ENCODE data around the gene SNRPN.

DNA sequence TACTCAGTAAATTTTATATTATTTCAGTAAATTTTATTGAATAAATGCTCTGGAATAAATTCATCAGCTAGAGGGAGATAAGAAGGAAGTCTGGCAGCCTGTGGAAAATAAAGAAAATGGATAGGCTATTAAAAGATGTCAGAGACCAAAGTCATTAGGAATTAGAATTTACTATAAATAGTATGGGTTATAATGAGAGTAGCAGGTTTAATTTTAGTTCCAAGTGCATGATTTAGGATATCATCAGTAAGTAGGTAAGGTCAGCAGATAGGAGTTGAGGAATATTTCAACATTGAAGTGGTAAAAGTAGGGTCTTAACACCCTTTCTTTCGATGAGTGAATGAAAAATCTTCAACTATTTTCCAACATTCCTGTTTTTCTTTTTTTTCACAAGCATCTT, 64.6 kb downstream of the SNRPN start:
- TF ChIP-seq, protein P1, sequence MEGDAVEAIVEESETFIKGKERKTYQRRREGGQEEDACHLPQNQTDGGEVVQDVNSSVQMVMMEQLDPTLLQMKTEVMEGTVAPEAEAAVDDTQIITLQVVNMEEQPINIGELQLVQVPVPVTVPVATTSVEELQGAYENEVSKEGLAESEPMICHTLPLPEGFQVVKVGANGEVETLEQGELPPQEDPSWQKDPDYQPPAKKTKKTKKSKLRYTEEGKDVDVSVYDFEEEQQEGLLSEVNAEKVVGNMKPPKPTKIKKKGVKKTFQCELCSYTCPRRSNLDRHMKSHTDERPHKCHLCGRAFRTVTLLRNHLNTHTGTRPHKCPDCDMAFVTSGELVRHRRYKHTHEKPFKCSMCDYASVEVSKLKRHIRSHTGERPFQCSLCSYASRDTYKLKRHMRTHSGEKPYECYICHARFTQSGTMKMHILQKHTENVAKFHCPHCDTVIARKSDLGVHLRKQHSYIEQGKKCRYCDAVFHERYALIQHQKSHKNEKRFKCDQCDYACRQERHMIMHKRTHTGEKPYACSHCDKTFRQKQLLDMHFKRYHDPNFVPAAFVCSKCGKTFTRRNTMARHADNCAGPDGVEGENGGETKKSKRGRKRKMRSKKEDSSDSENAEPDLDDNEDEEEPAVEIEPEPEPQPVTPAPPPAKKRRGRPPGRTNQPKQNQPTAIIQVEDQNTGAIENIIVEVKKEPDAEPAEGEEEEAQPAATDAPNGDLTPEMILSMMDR (IDR thresholded peaks at IDR 0.05) = no peak
- TF ChIP-seq POLR2A (IDR thresholded peaks at IDR 0.05) = no peak

Measured in right lobe of liver (tissue), 4 donors.